Transverse colon (tissue), 4 donors: Measurements from ENCODE around the gene LDHAL6B. TPM values are rescaled to one million over a fixed set of nuclear protein-coding genes. Genes with fewer than 3 reads are reported as not detected.

Experiments
- DNase-seq: peaks from one replicate; pipeline ENCODE4 v3.0.0-alpha.2; 2019
- H3K27ac ChIP-seq, 4 donors: fragments of 200-600 bp; sonication (generic); 2 replicates each; pipeline ENCODE4 v1.5.1; 2016 to 2018; ENCODE audit warnings: inconsistent platforms in 4 of 4
- H3K27me3 ChIP-seq: fragments of 200-600 bp; sonication (generic); 2 replicates; pipeline ENCODE4 v1.5.1; 2017; ENCODE audit warnings: inconsistent platforms
- H3K36me3 ChIP-seq, 4 donors: fragments of 200-600 bp; sonication (generic); 2 replicates each; pipeline ENCODE4 v1.5.1; 2017 to 2019; ENCODE audit warnings: inconsistent platforms in 4 of 4
- H3K4me1 ChIP-seq, 4 donors: fragments of 200-600 bp; sonication (generic); 2 replicates each; pipeline ENCODE4 v1.5.1; 2017 to 2020; ENCODE audit warnings: inconsistent platforms in 4 of 4
- H3K4me3 ChIP-seq, 4 donors: fragments of 200-600 bp; sonication (generic); 1 replicate in 1 of 4; 2 replicates in 3 of 4; pipeline versions ENCODE4 v1.5.1 to v1.6.1; 2017 to 2019; ENCODE audit warnings: inconsistent platforms in 4 of 4
- H3K9me3 ChIP-seq, 2 donors: fragments of 200-600 bp; sonication (generic); 2 replicates each; pipeline ENCODE4 v1.5.1; 2017 to 2019; ENCODE audit warnings: inconsistent platforms in 2 of 2
- EP300 ChIP-seq: sonication (generic); formaldehyde crosslinking; IDR thresholded peaks from one replicate; pipeline ENCODE4 v1.6.1; 2017; ENCODE audit warnings: antibody characterized with exemption, low read depth
- POLR2A ChIP-seq: fragments of 450-650 bp; IDR thresholded peaks from one replicate; pipeline ENCODE4 v1.6.1; 2016; ENCODE audit warnings: antibody characterized with exemption, mild to moderate bottlenecking, moderate library complexity
- POLR2AphosphoS5 ChIP-seq, 3 donors: sonication (generic); formaldehyde crosslinking; IDR thresholded peaks; one replicate each; pipeline ENCODE4 v1.6.1; 2016; ENCODE audit warnings: antibody characterized with exemption in 3 of 3
- WGBS, 2 donors: methylation state at CpG; one replicate each; pipeline ENCODE4 v1.1.5; 2018; ENCODE audit warnings: low coverage in 1 of 2; 5-methylcytosine and 5-hydroxymethylcytosine counted together
- in situ Hi-C, 4 donors: fragments of 200-750 bp; cut with MboI; loops; one replicate each; pipeline versions ENCODE4 v1.15.0 to v1.15.1; 2017; ENCODE audit warnings: low sequenced_read_pairs in 3 of 4, low pct_ligation_motif_present in 1 of 4, low pct_unique_long_range_greater_than_20kb in 1 of 4
- intact Hi-C: fragments of 100-400 bp; cut with DNase I; formaldehyde crosslinking; loops from one replicate; pipeline ENCODE4 v1.15.1; 2023; ENCODE audit warnings: low total_unique reads
- total RNA-seq, 4 donors: library from RNA; depleted of rRNA; stranded (reverse); fragments of >200 nt; gene quantifications; one replicate each; pipeline ENCODE4 v1.1.0, GENCODE V29; 2016
- TF ChIP-seq, protein P1 (sequence below), 5 experiments: fragments of 200-600 bp in 3 of 5; fragments of 450-650 bp in 2 of 5; sonication (generic) in 3 of 5; IDR thresholded peaks; 1 replicate in 2 of 5; 2 replicates in 3 of 5; pipeline ENCODE4 v1.5.1; 2016 to 2017; ENCODE audit warnings: antibody characterized with exemption in 5 of 5, inconsistent platforms in 3 of 5, mild to moderate bottlenecking in 2 of 5, moderate library complexity in 1 of 5

LDHAL6B gene
- total RNA-seq, 4 donors from 2014 or later: not detected

DNA sequence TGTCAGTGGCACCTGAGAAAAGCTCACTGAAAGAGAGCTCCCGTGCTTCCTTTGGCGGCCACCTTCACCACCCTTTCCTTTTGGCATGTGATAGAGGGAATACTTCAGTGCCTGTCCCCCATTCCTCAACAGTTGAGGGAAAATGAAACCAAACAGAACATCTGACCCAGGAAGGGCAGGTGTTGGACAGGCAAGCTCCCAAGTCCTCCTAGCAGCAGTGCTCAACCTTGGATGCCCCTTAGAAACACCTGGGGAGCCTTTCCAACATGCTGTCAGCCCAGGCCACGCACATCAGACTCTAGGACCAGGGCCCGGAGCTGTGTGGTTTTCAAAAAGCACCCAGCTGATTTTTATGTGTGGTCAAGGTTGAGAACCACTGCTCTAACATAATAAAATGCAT, 22.4 kb downstream of the LDHAL6B start:
- H3K4me1 ChIP-seq: peaks cover 0 to 4% (median 1%) of the 10 kb centered on the region in 4 donors
- no peak for DNase-seq
- H3K36me3 ChIP-seq: peaks cover 0 to 8% (median 0%) of the 10 kb centered on the region in 4 donors
- WGBS, 2 donors: 89% methylated on average over 4 of the region's 4 CpGs; no CpG with 5 or more reads in 1 of the 2 donors
- in situ Hi-C loops (no loop called here), intact Hi-C loops (no loop called here)
- no peak overlapping the region for H3K27ac ChIP-seq
- H3K4me3 ChIP-seq: no peak overlapping the region
- no peaks in the 10 kb centered on the region for H3K27me3 ChIP-seq
- no peaks in the 10 kb centered on the region for H3K9me3 ChIP-seq
- no peak for TF ChIP-seq POLR2A
- no peak for TF ChIP-seq POLR2AphosphoS5 (IDR thresholded peaks at IDR 0.05)
- no peak for TF ChIP-seq EP300
- TF ChIP-seq, protein P1, sequence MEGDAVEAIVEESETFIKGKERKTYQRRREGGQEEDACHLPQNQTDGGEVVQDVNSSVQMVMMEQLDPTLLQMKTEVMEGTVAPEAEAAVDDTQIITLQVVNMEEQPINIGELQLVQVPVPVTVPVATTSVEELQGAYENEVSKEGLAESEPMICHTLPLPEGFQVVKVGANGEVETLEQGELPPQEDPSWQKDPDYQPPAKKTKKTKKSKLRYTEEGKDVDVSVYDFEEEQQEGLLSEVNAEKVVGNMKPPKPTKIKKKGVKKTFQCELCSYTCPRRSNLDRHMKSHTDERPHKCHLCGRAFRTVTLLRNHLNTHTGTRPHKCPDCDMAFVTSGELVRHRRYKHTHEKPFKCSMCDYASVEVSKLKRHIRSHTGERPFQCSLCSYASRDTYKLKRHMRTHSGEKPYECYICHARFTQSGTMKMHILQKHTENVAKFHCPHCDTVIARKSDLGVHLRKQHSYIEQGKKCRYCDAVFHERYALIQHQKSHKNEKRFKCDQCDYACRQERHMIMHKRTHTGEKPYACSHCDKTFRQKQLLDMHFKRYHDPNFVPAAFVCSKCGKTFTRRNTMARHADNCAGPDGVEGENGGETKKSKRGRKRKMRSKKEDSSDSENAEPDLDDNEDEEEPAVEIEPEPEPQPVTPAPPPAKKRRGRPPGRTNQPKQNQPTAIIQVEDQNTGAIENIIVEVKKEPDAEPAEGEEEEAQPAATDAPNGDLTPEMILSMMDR (IDR thresholded peaks at IDR 0.05): no peak

DNA sequence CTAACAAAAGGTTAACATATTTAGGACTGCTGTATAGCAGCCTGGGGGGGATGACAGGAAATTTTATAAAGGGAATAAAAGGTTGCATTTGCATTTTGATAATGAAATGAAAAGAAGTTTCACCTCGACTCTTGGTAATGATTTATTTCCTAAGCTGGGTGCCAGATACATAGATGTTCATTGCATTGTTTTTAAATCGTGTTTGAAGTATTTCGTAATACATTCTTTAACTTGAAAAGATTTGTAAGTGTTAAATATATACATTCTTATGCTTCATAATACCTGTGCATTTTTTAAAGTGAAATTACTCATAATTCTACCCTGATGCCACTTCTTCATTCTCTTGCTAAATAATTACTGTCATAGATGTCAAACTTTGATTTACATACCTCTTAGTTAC, 22.8 kb downstream of the LDHAL6B start:
- in situ Hi-C loops (no loop called here), intact Hi-C loops (no loop called here)
- Histone ChIP-seq H3K27me3 (no peaks in the 10 kb centered on the region), H3K9me3 (no peaks in the 10 kb centered on the region), H3K27ac (no peak overlapping the region), H3K36me3 (peaks cover 0 to 8% (median 0%) of the 10 kb centered on the region in 4 donors), H3K4me1 (peaks cover 0 to 4% (median 1%) of the 10 kb centered on the region in 4 donors), H3K4me3 (no peak overlapping the region)
- no peak for DNase-seq
- WGBS, 2 donors: 80 to 81% methylated on average over 3 of the region's 3 CpGs
- TF ChIP-seq POLR2A (no peak), EP300 (no peak), POLR2AphosphoS5 (IDR thresholded peaks at IDR 0.05) (no peak)
- TF ChIP-seq, protein P1 (IDR thresholded peaks at IDR 0.05): no peak

DNA sequence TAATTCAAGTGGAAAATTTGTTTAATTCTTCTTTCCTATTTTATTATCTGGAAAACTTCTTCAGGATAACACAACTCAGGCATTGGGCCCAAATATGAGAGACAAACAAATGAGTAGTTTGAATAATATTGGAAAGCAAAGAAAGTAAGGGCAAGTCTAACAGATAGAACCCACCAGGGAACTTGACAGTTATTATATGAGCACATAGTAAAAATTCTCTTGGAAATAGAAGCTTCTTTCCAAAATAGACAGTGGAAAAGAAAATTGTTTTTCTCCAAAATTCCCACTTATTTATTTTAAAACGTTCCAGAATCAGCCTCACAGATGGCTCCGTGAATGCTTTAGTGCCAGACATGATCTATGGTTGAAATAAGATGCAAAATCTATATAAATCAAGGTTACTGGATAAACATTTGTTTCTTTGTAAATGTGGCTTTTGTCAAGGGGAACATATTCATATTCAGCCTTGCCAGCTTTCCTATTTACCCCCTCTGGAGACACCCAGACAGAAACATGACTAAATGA, 23.9 kb downstream of the LDHAL6B start:
- 60 to 70% methylated on average over 2 of the region's 2 CpGs for WGBS, 2 donors
- Histone ChIP-seq H3K27ac (no peak overlapping the region), H3K4me3 (no peak overlapping the region), H3K4me1 (peaks cover 0 to 4% (median 0%) of the 10 kb centered on the region in 4 donors), H3K9me3 (no peaks in the 10 kb centered on the region), H3K36me3 (peaks cover 0 to 8% (median 0%) of the 10 kb centered on the region in 4 donors), H3K27me3 (no peaks in the 10 kb centered on the region)
- in situ Hi-C loops (no loop called here), intact Hi-C loops (no loop called here)
- TF ChIP-seq, protein P1 (IDR thresholded peaks at IDR 0.05): no peak
- TF ChIP-seq POLR2A (no peak), EP300 (no peak), POLR2AphosphoS5 (IDR thresholded peaks at IDR 0.05) (no peak)
- DNase-seq: no peak

DNA sequence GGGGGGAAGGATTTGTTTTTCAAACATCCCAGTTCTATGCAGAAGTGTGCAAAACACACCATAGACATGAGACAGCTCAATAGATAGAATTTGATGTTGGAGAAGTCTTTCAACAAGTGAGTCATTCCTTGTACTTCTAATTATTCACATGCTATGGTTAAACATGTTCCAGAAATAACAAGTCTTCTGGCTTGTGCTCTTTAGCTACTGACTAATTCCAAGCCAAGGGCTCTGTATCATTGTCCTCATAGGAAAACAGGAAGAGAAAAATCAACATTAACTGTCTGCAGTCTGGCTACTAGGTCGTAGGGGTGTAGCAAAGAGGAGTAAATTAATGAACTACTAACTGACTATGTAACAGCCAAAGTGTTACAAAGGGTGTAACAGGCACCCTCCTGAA, 25.8 kb downstream of the LDHAL6B start:
- no peak overlapping the region for H3K4me3 ChIP-seq
- in situ Hi-C loops (no loop called here), intact Hi-C loops (no loop called here)
- TF ChIP-seq POLR2A: no peak
- TF ChIP-seq, protein P1 (IDR thresholded peaks at IDR 0.05): no peak
- TF ChIP-seq EP300: no peak
- TF ChIP-seq POLR2AphosphoS5 (IDR thresholded peaks at IDR 0.05): no peak
- no peaks in the 10 kb centered on the region for H3K36me3 ChIP-seq
- no peak for DNase-seq
- peak overlapping the region in 2 of 4 donors; percentile 19 to 27 for H3K27ac ChIP-seq
- WGBS, 2 donors: 36% methylated on average over 1 of the region's 1 CpG; no CpG with 5 or more reads in 1 of the 2 donors
- peaks cover 0 to 14% (median 6%) of the 10 kb centered on the region in 4 donors for H3K4me1 ChIP-seq
- H3K27me3 ChIP-seq: no peaks in the 10 kb centered on the region
- no peaks in the 10 kb centered on the region for H3K9me3 ChIP-seq
